IgD-negative memory B cell (primary cell): ENCODE data around the gene PSMA6. TPM values are rescaled to one million over a fixed set of nuclear protein-coding genes. Genes with fewer than 3 reads are reported as not detected.

Experiments used
- H3K27ac Mint-ChIP-seq, 3 donors: one replicate each; pipeline ENCODE4 v1.8.0; 2020 to 2022; ENCODE audit warnings: mild to moderate bottlenecking in 3 of 3, mixed read lengths in 3 of 3, moderate library complexity in 1 of 3
- H3K27me3 Mint-ChIP-seq: one replicate; pipeline ENCODE4 v1.8.0; 2021; ENCODE audit warnings: mixed read lengths
- H3K36me3 Mint-ChIP-seq: one replicate; pipeline ENCODE4 v1.8.0; 2020; ENCODE audit warnings: mild to moderate bottlenecking, mixed read lengths
- H3K4me1 Mint-ChIP-seq, 3 donors: one replicate each; pipeline ENCODE4 v1.8.0; 2020 to 2022; ENCODE audit warnings: mixed read lengths in 3 of 3, mild to moderate bottlenecking in 1 of 3
- H3K4me3 Mint-ChIP-seq, 4 donors: one replicate each; pipeline ENCODE4 v1.8.0; 2020 to 2022; ENCODE audit warnings: mild to moderate bottlenecking in 4 of 4, mixed read lengths in 4 of 4, moderate library complexity in 3 of 4
- H3K9me3 Mint-ChIP-seq, 3 donors: one replicate each; pipeline ENCODE4 v1.8.0; 2020 to 2021; ENCODE audit warnings: mixed read lengths in 3 of 3, mild to moderate bottlenecking in 1 of 3
- polyA plus RNA-seq: library from polyadenylated mRNA; unstranded; fragments of 300-500 nt; fragmentation: Illumina TruSeq; gene quantifications from one replicate; pipeline ENCODE4 v1.2.3, GENCODE V29; 2021

PSMA6 gene
- polyA plus RNA-seq, 1 donor from 2014 or later = 210 TPM

DNA sequence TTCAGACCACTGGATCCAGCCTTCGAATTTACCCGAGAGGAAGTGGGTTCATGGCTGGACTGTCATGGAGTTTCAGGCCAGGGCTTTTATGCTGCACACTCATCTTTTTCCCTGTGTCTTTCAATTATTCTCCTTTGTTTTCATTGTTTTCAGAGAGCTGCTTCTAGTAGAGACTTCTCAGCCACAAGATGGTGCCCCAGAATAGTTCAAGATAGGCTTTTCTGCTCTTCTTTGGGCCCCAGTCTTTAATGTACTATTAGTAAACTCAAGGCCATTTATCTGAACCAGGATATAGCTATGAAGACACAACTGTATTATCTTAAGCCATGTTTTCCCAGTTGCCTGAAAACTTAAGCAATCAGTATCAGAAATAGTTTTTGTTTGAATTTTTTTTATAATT is 30.4 kb upstream of the PSMA6 start:
- H3K4me3 Mint-ChIP-seq = no peak overlapping the region
- peaks cover 8% of the 10 kb centered on the region for H3K36me3 Mint-ChIP-seq
- H3K27me3 Mint-ChIP-seq = no peaks in the 10 kb centered on the region
- no peaks in the 10 kb centered on the region for H3K9me3 Mint-ChIP-seq
- no peak overlapping the region for H3K27ac Mint-ChIP-seq
- no peaks in the 10 kb centered on the region for H3K4me1 Mint-ChIP-seq

DNA sequence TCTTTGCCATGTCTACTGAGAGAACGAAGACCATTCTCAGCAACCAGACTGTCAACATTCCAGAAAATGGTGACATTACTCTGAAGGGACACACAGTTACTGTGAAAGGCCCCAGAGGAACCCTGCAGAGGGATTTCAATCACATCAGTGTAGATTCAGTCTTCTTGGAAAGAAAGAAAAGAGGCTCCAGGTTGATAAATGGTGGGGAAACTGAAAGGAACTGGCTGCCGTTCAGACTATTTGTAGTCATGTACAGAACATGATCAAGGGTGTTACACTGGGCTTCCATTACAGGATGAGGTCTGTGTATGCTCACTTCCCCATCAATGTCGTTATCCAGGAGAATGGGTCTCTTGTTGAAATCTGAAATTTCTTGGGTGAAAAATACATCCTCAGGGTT is 29.7 kb upstream of the PSMA6 start:
- Mint-ChIP-seq H3K4me3 (no peak overlapping the region), H3K9me3 (no peaks in the 10 kb centered on the region), H3K27ac (no peak overlapping the region), H3K27me3 (no peaks in the 10 kb centered on the region), H3K4me1 (no peaks in the 10 kb centered on the region), H3K36me3 (peaks cover 8% of the 10 kb centered on the region)

GRCh38 chr14:35268946-35269345 is 23.2 kb upstream of the PSMA6 start:
- Mint-ChIP-seq H3K27me3 (no peaks in the 10 kb centered on the region), H3K4me3 (no peak overlapping the region), H3K27ac (peak overlapping the region in 1 of 3 donors; percentile 62), H3K36me3 (peaks cover 11% of the 10 kb centered on the region), H3K4me1 (no peaks in the 10 kb centered on the region), H3K9me3 (no peaks in the 10 kb centered on the region)

- H3K9me3 Mint-ChIP-seq = no peaks in the 10 kb centered on the region
- H3K36me3 Mint-ChIP-seq = peaks cover 14% of the 10 kb centered on the region
- no peak overlapping the region for H3K4me3 Mint-ChIP-seq
- H3K27ac Mint-ChIP-seq = no peak overlapping the region
- no peaks in the 10 kb centered on the region for H3K4me1 Mint-ChIP-seq
- no peaks in the 10 kb centered on the region for H3K27me3 Mint-ChIP-seq
Measured at GRCh38 chr14:35274805-35275204, 17.4 kb upstream of the PSMA6 start.

- H3K36me3 Mint-ChIP-seq = peaks cover 19% of the 10 kb centered on the region
- no peaks in the 10 kb centered on the region for H3K27me3 Mint-ChIP-seq
- H3K4me1 Mint-ChIP-seq = no peaks in the 10 kb centered on the region
- no peak overlapping the region for H3K4me3 Mint-ChIP-seq
- no peak overlapping the region for H3K27ac Mint-ChIP-seq
- H3K9me3 Mint-ChIP-seq = no peaks in the 10 kb centered on the region
Measured at GRCh38 chr14:35277179-35277578, 15.0 kb upstream of the PSMA6 start.

DNA sequence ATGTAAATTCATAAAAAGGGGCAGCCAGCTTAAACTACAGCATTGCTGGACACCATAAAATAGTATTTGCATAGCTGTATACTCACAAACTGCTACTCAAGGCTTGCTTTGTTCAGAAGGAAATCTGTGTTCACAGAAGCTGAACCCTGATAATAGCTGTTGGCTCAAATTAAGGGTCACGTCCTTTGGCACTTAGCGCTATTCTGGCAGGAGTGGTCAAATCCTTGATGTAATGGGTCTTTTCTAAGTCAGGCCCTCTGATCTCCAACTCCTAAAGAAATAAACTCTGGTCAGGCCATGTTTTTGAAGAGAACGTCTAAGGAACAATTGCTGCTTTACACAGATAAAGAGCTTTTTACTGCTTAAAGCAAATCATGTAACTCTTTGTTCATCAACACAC is 12.8 kb upstream of the PSMA6 start:
- H3K36me3 Mint-ChIP-seq = peaks cover 13% of the 10 kb centered on the region
- H3K4me1 Mint-ChIP-seq = peaks cover 0 to 3% (median 2%) of the 10 kb centered on the region in 3 donors
- H3K4me3 Mint-ChIP-seq = no peak overlapping the region
- no peak overlapping the region for H3K27ac Mint-ChIP-seq
- H3K9me3 Mint-ChIP-seq = no peaks in the 10 kb centered on the region
- no peaks in the 10 kb centered on the region for H3K27me3 Mint-ChIP-seq

DNA sequence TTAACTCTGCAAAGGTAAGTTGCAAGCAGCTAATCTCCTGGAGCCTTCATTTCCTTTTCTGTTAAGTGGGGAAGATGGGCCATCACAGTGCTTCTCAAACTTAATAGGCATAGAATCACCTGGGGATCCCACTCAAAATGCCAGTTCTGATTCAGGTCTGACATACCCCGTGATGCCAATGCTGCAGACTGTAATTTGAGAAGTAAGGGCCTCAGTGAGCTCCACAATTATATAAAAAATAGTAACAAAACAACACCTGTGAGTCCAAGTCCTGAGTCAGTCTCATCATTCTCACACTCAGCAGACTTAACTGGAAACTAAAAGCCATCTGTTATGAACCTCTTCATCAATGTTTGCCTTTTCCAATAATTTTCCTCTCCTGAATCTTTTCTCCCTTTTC is 10.8 kb upstream of the PSMA6 start:
- H3K4me1 Mint-ChIP-seq = peaks cover 14 to 23% (median 21%) of the 10 kb centered on the region in 3 donors
- H3K4me3 Mint-ChIP-seq = no peak overlapping the region
- H3K27ac Mint-ChIP-seq = no peak overlapping the region
- H3K36me3 Mint-ChIP-seq = peaks cover 13% of the 10 kb centered on the region
- no peaks in the 10 kb centered on the region for H3K27me3 Mint-ChIP-seq
- no peaks in the 10 kb centered on the region for H3K9me3 Mint-ChIP-seq

DNA sequence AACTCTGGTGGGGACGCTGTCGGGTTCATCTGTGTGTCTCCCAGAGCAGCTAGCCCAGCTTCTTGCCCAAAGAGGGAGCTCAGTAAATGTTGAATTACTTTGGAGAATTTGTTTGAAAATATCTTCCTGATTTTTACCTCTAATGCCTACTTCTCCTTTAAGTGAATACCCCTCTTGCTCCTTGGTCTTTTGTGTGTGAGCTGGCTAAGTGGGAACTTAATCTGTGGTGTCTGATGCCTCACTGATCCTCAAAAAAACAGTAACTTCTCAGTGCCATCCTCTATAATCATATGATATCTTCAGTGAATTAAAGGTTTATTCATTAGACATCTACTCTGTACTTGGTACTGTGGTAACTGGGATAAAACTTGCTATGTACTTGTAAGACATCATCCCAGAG is 7.7 kb upstream of the PSMA6 start:
- peak overlapping the region in 3 of 4 donors; percentile 78 to 82 (median 78) for H3K4me3 Mint-ChIP-seq
- no peaks in the 10 kb centered on the region for H3K27me3 Mint-ChIP-seq
- H3K9me3 Mint-ChIP-seq = no peaks in the 10 kb centered on the region
- H3K27ac Mint-ChIP-seq = peak overlapping the region in 1 of 3 donors; percentile 93
- peaks cover 11% of the 10 kb centered on the region for H3K36me3 Mint-ChIP-seq
- peaks cover 19 to 29% (median 26%) of the 10 kb centered on the region in 3 donors for H3K4me1 Mint-ChIP-seq

DNA sequence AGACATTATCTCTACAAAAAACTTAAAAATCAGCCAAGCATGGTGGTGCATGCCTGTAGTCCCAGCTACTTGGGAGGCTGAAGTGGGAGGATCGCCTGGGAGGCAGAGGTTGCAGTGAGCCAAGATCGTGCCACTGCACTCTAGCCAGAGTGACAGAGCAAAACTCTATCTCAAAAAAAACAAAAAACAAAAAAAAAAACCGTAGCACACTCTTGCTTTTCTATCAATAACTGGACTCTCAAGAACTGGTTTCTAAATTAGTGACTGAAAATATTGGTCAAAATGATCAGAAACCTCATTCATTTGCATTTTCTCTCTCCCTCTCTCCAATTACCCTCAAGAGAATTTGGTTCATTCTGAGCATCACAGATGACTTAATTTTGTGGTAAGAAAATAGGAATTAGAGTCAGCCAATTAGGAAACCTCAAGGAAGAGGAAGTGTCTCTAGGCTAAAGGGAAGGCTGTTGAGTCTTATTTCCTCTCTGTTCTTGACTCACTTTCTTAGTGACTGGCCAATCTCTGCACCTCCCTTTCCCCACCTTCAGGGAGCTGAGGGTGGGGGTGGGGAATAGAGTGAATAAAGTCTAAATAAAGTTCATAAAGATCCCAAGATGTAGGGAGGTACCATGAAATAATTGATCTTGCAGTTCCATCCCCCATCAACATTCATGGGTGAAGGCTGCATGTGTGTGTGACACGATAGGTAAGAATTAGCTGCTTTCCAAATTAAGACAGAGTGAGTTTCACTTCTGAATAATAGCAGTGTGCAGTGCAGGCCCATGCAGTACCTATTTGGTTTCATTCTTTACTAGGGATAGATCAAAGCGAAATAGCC is 6.8 kb upstream of the PSMA6 start:
- Mint-ChIP-seq H3K36me3 (peaks cover 7% of the 10 kb centered on the region), H3K27ac (peak overlapping the region; percentile 65 to 93 (median 93)), H3K27me3 (no peaks in the 10 kb centered on the region), H3K9me3 (no peaks in the 10 kb centered on the region), H3K4me1 (peaks cover 19 to 31% (median 26%) of the 10 kb centered on the region in 3 donors), H3K4me3 (peak overlapping the region; percentile 35 to 82 (median 78))

DNA sequence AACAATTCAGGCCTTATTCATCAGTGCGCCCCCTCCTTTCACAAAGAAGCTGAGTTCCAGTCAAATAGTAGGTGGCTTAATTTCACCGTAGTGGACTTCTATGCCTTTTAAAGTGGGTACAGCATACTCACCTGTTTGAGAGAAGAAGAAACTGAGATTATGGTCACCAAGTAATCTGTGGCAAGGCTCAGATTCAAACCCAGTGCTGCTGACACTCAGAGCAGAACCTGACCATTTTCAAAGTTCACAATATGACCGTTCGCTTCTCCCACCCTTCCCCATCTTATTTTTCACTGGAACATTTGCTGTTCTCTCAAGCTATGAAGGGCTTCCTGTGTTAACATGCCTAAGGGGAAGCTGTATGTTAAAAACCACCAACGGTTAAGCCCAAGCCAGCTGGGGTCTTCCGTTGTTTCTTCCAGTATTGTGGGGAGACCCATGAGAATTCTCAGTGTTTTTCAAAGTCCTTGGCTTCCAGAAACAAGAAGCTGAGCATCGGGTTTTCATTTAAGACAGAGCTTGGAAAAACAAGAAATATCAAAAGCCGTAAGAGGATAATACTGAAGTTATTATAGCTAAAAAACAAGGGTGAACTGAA is 6.1 kb upstream of the PSMA6 start:
- Mint-ChIP-seq H3K36me3 (peaks cover 2% of the 10 kb centered on the region), H3K4me3 (peak overlapping the region in 3 of 4 donors; percentile 78 to 82 (median 78)), H3K27ac (peak overlapping the region; percentile 65 to 93 (median 93)), H3K4me1 (peaks cover 19 to 34% (median 26%) of the 10 kb centered on the region in 3 donors), H3K9me3 (no peaks in the 10 kb centered on the region), H3K27me3 (no peaks in the 10 kb centered on the region)

DNA sequence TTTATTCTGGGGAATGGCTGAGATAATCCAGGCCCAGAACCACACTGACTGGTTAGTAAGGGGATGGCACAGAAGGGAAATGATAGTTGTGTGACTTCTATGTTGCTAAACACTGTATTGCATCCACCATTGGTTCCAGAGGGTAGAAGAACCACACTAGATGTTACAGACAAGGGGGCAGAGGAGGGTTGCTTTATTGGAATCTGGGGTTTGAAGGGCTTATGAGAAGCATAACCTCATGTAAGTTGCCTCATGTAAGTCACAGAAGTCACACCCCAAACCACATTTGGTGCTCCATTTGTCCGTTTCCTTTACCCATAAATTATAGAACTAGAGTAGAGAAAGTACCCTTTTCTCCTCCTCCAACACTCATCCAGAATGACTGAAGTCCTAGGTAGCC is 5.5 kb upstream of the PSMA6 start:
- H3K27me3 Mint-ChIP-seq = no peaks in the 10 kb centered on the region
- H3K27ac Mint-ChIP-seq = peak overlapping the region; percentile 9 to 93 (median 65)
- no peaks in the 10 kb centered on the region for H3K9me3 Mint-ChIP-seq
- H3K36me3 Mint-ChIP-seq = peaks cover 1% of the 10 kb centered on the region
- H3K4me1 Mint-ChIP-seq = peaks cover 19 to 34% (median 26%) of the 10 kb centered on the region in 3 donors
- H3K4me3 Mint-ChIP-seq = peak overlapping the region in 3 of 4 donors; percentile 78 to 82 (median 81)

DNA sequence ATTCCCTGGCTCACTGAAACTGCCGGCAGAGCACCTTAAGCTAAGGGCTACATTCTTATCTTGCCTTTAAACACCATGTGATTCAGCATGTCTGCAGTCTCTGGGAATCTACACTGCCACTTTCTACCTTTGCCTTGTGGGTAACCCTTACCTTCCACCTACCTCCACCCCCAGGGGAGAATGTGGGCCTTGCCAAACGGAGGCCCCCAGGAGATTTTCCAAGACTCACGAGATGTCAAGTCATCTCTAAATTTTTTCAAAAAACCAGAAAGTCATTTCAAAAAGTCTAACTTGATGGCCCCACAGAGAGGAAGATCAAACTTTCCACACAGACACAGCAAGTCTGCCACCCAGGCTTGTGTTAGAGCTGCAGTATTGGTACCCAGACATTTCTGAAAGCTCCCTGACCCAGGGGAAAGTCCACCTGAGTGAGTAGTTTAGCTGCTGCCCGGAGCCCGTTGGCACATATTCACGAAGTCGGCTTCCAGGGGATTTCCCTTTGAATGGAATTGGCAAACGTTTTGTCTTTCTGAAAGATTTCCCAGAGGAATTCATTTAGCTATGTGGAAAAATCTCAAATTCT is 4.7 kb upstream of the PSMA6 start:
- Mint-ChIP-seq H3K4me3 (peak overlapping the region in 1 of 4 donors; percentile 8), H3K27me3 (no peaks in the 10 kb centered on the region), H3K4me1 (peaks cover 26 to 34% (median 26%) of the 10 kb centered on the region in 3 donors), H3K27ac (no peak overlapping the region), H3K36me3 (no peaks in the 10 kb centered on the region), H3K9me3 (no peaks in the 10 kb centered on the region)

- no peaks in the 10 kb centered on the region for H3K9me3 Mint-ChIP-seq
- peak overlapping the region in 1 of 3 donors; percentile 80 for H3K27ac Mint-ChIP-seq
- peak overlapping the region in 2 of 4 donors; percentile 70 to 77 for H3K4me3 Mint-ChIP-seq
- H3K4me1 Mint-ChIP-seq = peaks cover 34 to 46% (median 44%) of the 10 kb centered on the region in 3 donors
- H3K36me3 Mint-ChIP-seq = no peaks in the 10 kb centered on the region
- no peaks in the 10 kb centered on the region for H3K27me3 Mint-ChIP-seq
Measured at GRCh38 chr14:35289623-35290022, 2.6 kb upstream of the PSMA6 start.

DNA sequence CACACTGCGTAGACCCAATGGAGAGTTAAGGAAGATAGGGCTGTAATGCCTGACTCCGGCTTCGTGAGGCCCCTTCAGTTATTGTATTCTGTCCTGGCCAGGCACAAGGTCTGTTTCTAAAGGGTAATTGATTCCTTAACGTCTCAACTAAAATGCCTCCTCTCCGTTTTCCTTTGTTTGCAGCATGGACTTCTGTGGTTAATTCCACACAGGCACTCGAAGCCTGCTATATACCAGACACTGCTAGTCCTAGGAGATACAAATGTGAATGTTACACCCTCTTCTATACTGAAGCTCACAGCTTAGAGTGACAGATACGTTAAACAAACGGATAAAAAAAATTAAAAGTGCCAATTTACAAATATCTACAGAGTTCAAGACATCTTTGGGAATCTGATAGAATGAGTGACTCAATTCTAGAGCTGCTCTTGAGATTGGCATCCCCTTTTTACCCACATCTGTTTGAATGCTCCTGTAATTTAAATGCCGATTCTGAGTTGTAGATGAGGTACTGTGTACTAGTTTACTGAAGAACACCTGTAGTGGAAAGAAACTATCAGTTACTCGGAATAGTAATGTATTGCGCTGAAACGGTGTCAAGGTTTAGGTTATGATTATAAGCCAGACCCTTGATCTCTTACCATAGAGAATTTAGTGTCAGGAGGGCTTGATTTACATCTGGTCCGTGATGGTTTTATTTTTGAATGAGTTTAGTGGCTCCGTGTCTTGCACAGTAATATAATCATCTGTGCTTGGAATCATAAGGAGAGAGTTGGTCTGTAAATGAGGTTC is 784 bp downstream of the PSMA6 start:
- H3K27ac Mint-ChIP-seq = peak overlapping the region; percentile 85 to 98 (median 96)
- no peaks in the 10 kb centered on the region for H3K27me3 Mint-ChIP-seq
- no peaks in the 10 kb centered on the region for H3K36me3 Mint-ChIP-seq
- peaks cover 24 to 43% (median 34%) of the 10 kb centered on the region in 3 donors for H3K4me1 Mint-ChIP-seq
- H3K4me3 Mint-ChIP-seq = peak overlapping the region; percentile 93 to 98 (median 97)
- no peaks in the 10 kb centered on the region for H3K9me3 Mint-ChIP-seq

DNA sequence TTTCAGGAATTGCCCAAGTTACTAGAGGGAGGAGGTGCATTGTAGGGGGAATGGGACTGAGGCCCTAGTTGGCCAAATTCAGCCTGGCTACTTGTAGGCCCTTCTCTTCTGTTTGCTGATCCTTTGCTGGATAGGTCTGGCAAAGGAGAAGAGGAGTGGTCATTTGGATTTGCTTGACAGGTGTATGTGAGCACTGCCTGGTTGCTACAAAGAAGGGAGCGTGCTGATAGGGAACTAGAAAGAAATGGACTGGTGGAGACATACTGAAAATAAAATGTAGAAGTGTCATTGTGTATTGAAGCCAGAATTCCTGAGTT is 3.6 kb downstream of the PSMA6 start:
- H3K36me3 Mint-ChIP-seq = peaks cover under 1% of the 10 kb centered on the region
- H3K27ac Mint-ChIP-seq = peak overlapping the region in 1 of 3 donors; percentile 27
- no peaks in the 10 kb centered on the region for H3K27me3 Mint-ChIP-seq
- peak overlapping the region in 3 of 4 donors; percentile 58 to 82 (median 79) for H3K4me3 Mint-ChIP-seq
- H3K4me1 Mint-ChIP-seq = peaks cover 37 to 57% (median 42%) of the 10 kb centered on the region in 3 donors
- H3K9me3 Mint-ChIP-seq = no peaks in the 10 kb centered on the region
